Panc1 (cell line): ENCODE data around the gene JOSD1. TPM values are rescaled to one million over a fixed set of nuclear protein-coding genes. Genes with fewer than 3 reads are reported as not detected.

Source experiments
- ATAC-seq: fragments of 200-7000 bp; cut with Tn5 transposase; 2 replicates; pipeline ENCODE4 v1.9.1; 2020; ENCODE audit warnings: mild to moderate bottlenecking, moderate library complexity
- BruUV-seq: library from RNA; stranded (reverse); fragments of 400-500 nt; replicated peaks from 2 replicates; lab custom pipeline; 2021; lab: Mats Ljungman, UMichigan
- CTCF ChIA-PET: fragments of 300-600 bp; sonication (Branson Sonifier 250); formaldehyde crosslinking; loops from one replicate; lab custom pipeline; 2022; ENCODE audit warnings: antibody characterized with exemption; lab: Charles Lee
- POLR2A ChIA-PET: fragments of 300-600 bp; sonication (Branson Sonifier 250); formaldehyde crosslinking; loops from one replicate; lab custom pipeline; 2022; ENCODE audit warnings: antibody characterized with exemption; lab: Charles Lee
- DNase-seq: peaks from one replicate; pipeline ENCODE4 v3.0.0-alpha.2; 2010; ENCODE audit warnings: low read depth, low spot score
- H3K27ac ChIP-seq: 2 replicates; pipeline ENCODE4 v1.5.1; 2011; ENCODE audit warnings: mild to moderate bottlenecking, low read length, inconsistent platforms
- H3K27me3 ChIP-seq: fragments of 200-500 bp; sonication (Bioruptor generic); 2 replicates; pipeline ENCODE4 v1.6.0; 2014; ENCODE audit warnings: low read length, inconsistent platforms; ENCODE audit not compliant: control insufficient read depth, insufficient read depth
- H3K36me3 ChIP-seq: fragments of 200-500 bp; sonication (Bioruptor generic); 2 replicates; pipeline ENCODE4 v1.5.1; 2014; ENCODE audit warnings: inconsistent platforms, mild to moderate bottlenecking, low read length, moderate library complexity; ENCODE audit not compliant: control insufficient read depth, insufficient read depth
- H3K4me1 ChIP-seq: 2 replicates; pipeline ENCODE4 v1.5.1; 2011; ENCODE audit warnings: inconsistent platforms, mild to moderate bottlenecking, low read length, moderate library complexity; ENCODE audit not compliant: control insufficient read depth, insufficient read depth
- H3K4me3 ChIP-seq, 2 experiments: 2 replicates each; pipeline ENCODE4 v1.5.1; 2011 to 2012; ENCODE audit warnings: low read depth in 2 of 2, low read length in 2 of 2, mild to moderate bottlenecking in 2 of 2, inconsistent platforms in 1 of 2, moderate library complexity in 1 of 2
- H3K9me3 ChIP-seq: fragments of 200-500 bp; sonication (Bioruptor generic); 2 replicates; pipeline ENCODE4 v1.5.1; 2014; ENCODE audit warnings: low read depth, mild to moderate bottlenecking, inconsistent platforms, low read length, moderate library complexity; ENCODE audit not compliant: control insufficient read depth, insufficient read depth
- CTCF ChIP-seq: fragments of 450-650 bp; IDR thresholded peaks from 2 replicates; pipeline ENCODE4 v1.5.1; 2017; ENCODE audit warnings: mild to moderate bottlenecking
- POLR2AphosphoS5 ChIP-seq: IDR thresholded peaks from 2 replicates; pipeline ENCODE4 v1.6.1; 2012; ENCODE audit warnings: mild to moderate bottlenecking, low read depth, low read length, moderate library complexity
- SIN3A ChIP-seq: IDR thresholded peaks from 2 replicates; pipeline ENCODE4 v1.6.1; 2012; ENCODE audit warnings: low read depth, mild to moderate bottlenecking, low read length, moderate library complexity, borderline replicate concordance; ENCODE audit not compliant: insufficient read depth
- TCF7L2 ChIP-seq: IDR thresholded peaks from 2 replicates; pipeline ENCODE4 v1.6.1; 2011; ENCODE audit warnings: mild to moderate bottlenecking, low read depth, low read length, inconsistent platforms
- in situ Hi-C: cut with HindIII; loops from 2 replicates; pipeline ENCODE4 v1.10.0; 2016; ENCODE audit warnings: low sequenced_read_pairs, low pct_unique_long_range_greater_than_20kb
- intact Hi-C: fragments of 100-400 bp; cut with micrococcal nuclease; formaldehyde crosslinking; loops from one replicate; pipeline ENCODE4 v1.10.0; 2022; ENCODE audit not compliant: unreplicated experiment
- total RNA-seq: library from RNA; stranded (reverse); gene quantifications from one replicate; pipeline ENCODE4 v1.2.1, GENCODE V29; 2021; ENCODE audit not compliant: unreplicated experiment
- TF ChIP-seq, protein P1 (sequence below), 2 experiments: IDR thresholded peaks; 2 replicates each; pipeline ENCODE4 v1.6.1; 2011 to 2012; ENCODE audit warnings: low read depth in 2 of 2, control low read depth in 1 of 2, low read length in 1 of 2, mild to moderate bottlenecking in 1 of 2, moderate library complexity in 1 of 2; ENCODE audit not compliant: insufficient read depth in 1 of 2

The JOSD1 gene
- total RNA-seq, 1 experiment from 2014 or later, result 35.1 TPM

DNA sequence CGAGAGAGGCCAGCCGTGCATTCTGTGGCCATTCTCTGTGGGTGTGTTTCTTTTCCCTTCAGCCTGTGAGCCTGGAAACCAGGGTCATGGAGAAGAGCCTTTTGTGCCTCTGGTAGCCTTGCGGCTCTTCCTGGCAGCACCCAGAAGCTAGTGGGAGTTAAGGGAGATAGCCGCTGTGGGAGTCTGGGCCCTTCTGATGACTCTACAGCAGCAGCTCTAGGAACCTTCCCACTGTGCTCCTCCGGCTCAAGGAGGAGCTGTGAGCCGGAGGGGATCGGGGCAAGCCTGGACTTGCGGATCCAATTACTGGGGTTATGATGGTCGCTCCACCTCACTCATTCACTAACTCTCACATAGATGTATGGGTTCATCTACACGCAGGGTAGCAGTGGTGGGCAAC lies 15.5 kb upstream of the JOSD1 start:
- in situ Hi-C loops, result no loop called here
- ChIA-PET POLR2A (no interaction called here), CTCF (no interaction called here)
- Histone ChIP-seq H3K9me3 (no peaks in the 10 kb centered on the region), H3K36me3 (peaks cover 2% of the 10 kb centered on the region; the same call in 1 of the 2 replicates), H3K4me1 (peaks cover 4% of the 10 kb centered on the region), H3K27me3 (no peaks in the 10 kb centered on the region), H3K4me3 (no peak overlapping the region), H3K27ac (no peak overlapping the region)
- TF ChIP-seq, protein P1, sequence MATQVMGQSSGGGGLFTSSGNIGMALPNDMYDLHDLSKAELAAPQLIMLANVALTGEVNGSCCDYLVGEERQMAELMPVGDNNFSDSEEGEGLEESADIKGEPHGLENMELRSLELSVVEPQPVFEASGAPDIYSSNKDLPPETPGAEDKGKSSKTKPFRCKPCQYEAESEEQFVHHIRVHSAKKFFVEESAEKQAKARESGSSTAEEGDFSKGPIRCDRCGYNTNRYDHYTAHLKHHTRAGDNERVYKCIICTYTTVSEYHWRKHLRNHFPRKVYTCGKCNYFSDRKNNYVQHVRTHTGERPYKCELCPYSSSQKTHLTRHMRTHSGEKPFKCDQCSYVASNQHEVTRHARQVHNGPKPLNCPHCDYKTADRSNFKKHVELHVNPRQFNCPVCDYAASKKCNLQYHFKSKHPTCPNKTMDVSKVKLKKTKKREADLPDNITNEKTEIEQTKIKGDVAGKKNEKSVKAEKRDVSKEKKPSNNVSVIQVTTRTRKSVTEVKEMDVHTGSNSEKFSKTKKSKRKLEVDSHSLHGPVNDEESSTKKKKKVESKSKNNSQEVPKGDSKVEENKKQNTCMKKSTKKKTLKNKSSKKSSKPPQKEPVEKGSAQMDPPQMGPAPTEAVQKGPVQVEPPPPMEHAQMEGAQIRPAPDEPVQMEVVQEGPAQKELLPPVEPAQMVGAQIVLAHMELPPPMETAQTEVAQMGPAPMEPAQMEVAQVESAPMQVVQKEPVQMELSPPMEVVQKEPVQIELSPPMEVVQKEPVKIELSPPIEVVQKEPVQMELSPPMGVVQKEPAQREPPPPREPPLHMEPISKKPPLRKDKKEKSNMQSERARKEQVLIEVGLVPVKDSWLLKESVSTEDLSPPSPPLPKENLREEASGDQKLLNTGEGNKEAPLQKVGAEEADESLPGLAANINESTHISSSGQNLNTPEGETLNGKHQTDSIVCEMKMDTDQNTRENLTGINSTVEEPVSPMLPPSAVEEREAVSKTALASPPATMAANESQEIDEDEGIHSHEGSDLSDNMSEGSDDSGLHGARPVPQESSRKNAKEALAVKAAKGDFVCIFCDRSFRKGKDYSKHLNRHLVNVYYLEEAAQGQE (IDR thresholded peaks at IDR 0.05; ENCODE audit: insufficient read depth in 1 of 2, low read depth in 2 of 2, low read length in 1 of 2), result no peak
- no peak for TF ChIP-seq TCF7L2
- no peak for TF ChIP-seq POLR2AphosphoS5
- no peak for TF ChIP-seq CTCF
- no peak for TF ChIP-seq SIN3A
- intact Hi-C loops, result no loop called here
- no peak for ATAC-seq
- BruUV-seq, result no TSS peak
- no peak for DNase-seq

GRCh38 chr22:38715852-38716251 lies 15.1 kb upstream of the JOSD1 start:
- Histone ChIP-seq H3K4me1 (peaks cover 4% of the 10 kb centered on the region), H3K9me3 (no peaks in the 10 kb centered on the region), H3K36me3 (peaks cover 2% of the 10 kb centered on the region; the same call in 1 of the 2 replicates), H3K4me3 (no peak overlapping the region), H3K27me3 (no peaks in the 10 kb centered on the region), H3K27ac (no peak overlapping the region)
- POLR2A ChIA-PET, result no interaction called here
- intact Hi-C loops (no loop called here), in situ Hi-C loops (no loop called here)
- TF ChIP-seq CTCF, result no peak
- no peak for TF ChIP-seq SIN3A
- TF ChIP-seq POLR2AphosphoS5, result no peak
- TF ChIP-seq, protein P1 (IDR thresholded peaks at IDR 0.05; ENCODE audit: insufficient read depth in 1 of 2, low read depth in 2 of 2, low read length in 1 of 2), result no peak
- TF ChIP-seq TCF7L2, result no peak
- BruUV-seq, result no TSS peak
- CTCF ChIA-PET, result no interaction called here
- no peak for DNase-seq
- no peak for ATAC-seq
